Naive thymus-derived CD4-positive, alpha-beta T cell (primary cell): ENCODE data around the gene BAIAP3. TPM values are rescaled to one million over a fixed set of nuclear protein-coding genes. Genes with fewer than 3 reads are reported as not detected.

Experiments used
- ATAC-seq: fragments of 150-1000 bp; cut with Tn5 transposase; 2 replicates; pipeline ENCODE4 v1.10.0; 2021; ENCODE audit warnings: mild to moderate bottlenecking, moderate library complexity
- CTCF ChIA-PET: fragments of 350-600 bp; sonication (Branson Sonifier 250); formaldehyde crosslinking; loops from one replicate; lab custom pipeline; 2021; ENCODE audit warnings: antibody characterized with exemption; lab: Charles Lee
- POLR2A ChIA-PET: fragments of 350-600 bp; sonication (Branson Sonifier 250); formaldehyde crosslinking; loops from one replicate; lab custom pipeline; 2021; ENCODE audit warnings: antibody characterized with exemption, inconsistent platforms; lab: Charles Lee
- DNase-seq, 9 donors: peaks; one replicate each; pipeline versions ENCODE4 v3.0.0 to v3.0.0-alpha.2; 2020 to 2022; ENCODE audit warnings: mixed read lengths in 1 of 9
- H3K27ac ChIP-seq: one replicate; pipeline ENCODE4 v1.7.0; 2013; ENCODE audit warnings: mild to moderate bottlenecking, low read depth, low read length, moderate library complexity
- H3K27me3 ChIP-seq, 2 donors: one replicate each; pipeline ENCODE4 v1.7.0; 2013; ENCODE audit warnings: low read length in 2 of 2, mild to moderate bottlenecking in 2 of 2, moderate library complexity in 2 of 2; ENCODE audit not compliant: control insufficient read depth in 2 of 2, insufficient read depth in 2 of 2
- H3K36me3 ChIP-seq, 3 experiments: 1 replicate in 2 of 3; 2 replicates in 1 of 3; pipeline ENCODE4 v1.7.0; 2013; ENCODE audit warnings: low read length in 3 of 3, mild to moderate bottlenecking in 3 of 3, moderate library complexity in 1 of 3; ENCODE audit not compliant: insufficient read depth in 3 of 3, control insufficient read depth in 2 of 3
- H3K4me1 ChIP-seq, 2 donors: one replicate each; pipeline ENCODE4 v1.7.0; 2013; ENCODE audit warnings: low read length in 2 of 2, mild to moderate bottlenecking in 2 of 2, moderate library complexity in 1 of 2; ENCODE audit not compliant: control insufficient read depth in 2 of 2, insufficient read depth in 2 of 2
- H3K4me3 ChIP-seq: 2 replicates; pipeline ENCODE4 v1.7.0; 2013; ENCODE audit warnings: mild to moderate bottlenecking, low read length
- H3K9me3 ChIP-seq, 3 experiments: 1 replicate in 2 of 3; 2 replicates in 1 of 3; pipeline ENCODE4 v1.7.0; 2013; ENCODE audit warnings: low read length in 3 of 3; ENCODE audit not compliant: control insufficient read depth in 2 of 3
- H3K27ac Mint-ChIP-seq, 9 donors: one replicate each; pipeline ENCODE4 v1.8.0; 2020 to 2022; ENCODE audit warnings: mixed read lengths in 9 of 9, mild to moderate bottlenecking in 8 of 9, moderate library complexity in 5 of 9, inconsistent platforms in 2 of 9
- H3K27me3 Mint-ChIP-seq, 5 donors: one replicate each; pipeline ENCODE4 v1.8.0; 2021 to 2022; ENCODE audit warnings: mixed read lengths in 5 of 5, mild to moderate bottlenecking in 1 of 5
- H3K36me3 Mint-ChIP-seq, 5 donors: one replicate each; pipeline ENCODE4 v1.8.0; 2020 to 2022; ENCODE audit warnings: mixed read lengths in 5 of 5, mild to moderate bottlenecking in 3 of 5, inconsistent platforms in 1 of 5
- H3K4me1 Mint-ChIP-seq, 7 donors: one replicate each; pipeline ENCODE4 v1.8.0; 2020 to 2022; ENCODE audit warnings: mixed read lengths in 7 of 7, mild to moderate bottlenecking in 3 of 7, inconsistent platforms in 1 of 7
- H3K4me3 Mint-ChIP-seq, 10 donors: one replicate each; pipeline ENCODE4 v1.8.0; 2020 to 2022; ENCODE audit warnings: mild to moderate bottlenecking in 10 of 10, mixed read lengths in 10 of 10, moderate library complexity in 6 of 10, inconsistent platforms in 2 of 10
- H3K9me3 Mint-ChIP-seq, 11 donors: one replicate each; pipeline ENCODE4 v1.8.0; 2020 to 2022; ENCODE audit warnings: mixed read lengths in 11 of 11, mild to moderate bottlenecking in 4 of 11, inconsistent platforms in 1 of 11, moderate library complexity in 1 of 11
- intact Hi-C, 2 donors: fragments of 100-400 bp; cut with micrococcal nuclease; formaldehyde crosslinking; loops; one replicate each; pipeline ENCODE4 v1.15.1; 2023
- polyA plus RNA-seq, 2 donors: library from polyadenylated mRNA; unstranded; fragments of 300-500 nt; fragmentation: Illumina TruSeq; gene quantifications; one replicate each; pipeline ENCODE4 v1.2.3, GENCODE V29; 2021
- total RNA-seq, 6 experiments: library from RNA in 5 of 6; stranded (reverse) in 5 of 6; gene quantifications; 1 replicate in 5 of 6; 2 replicates in 1 of 6; pipeline ENCODE4 v1.2.3 and lab custom pipeline; 2021 to 2026

The BAIAP3 gene
- total and polyA plus RNA-seq, 7 experiments from 2014 or later: 0.20 to 7.5 (median 1.1) TPM

DNA sequence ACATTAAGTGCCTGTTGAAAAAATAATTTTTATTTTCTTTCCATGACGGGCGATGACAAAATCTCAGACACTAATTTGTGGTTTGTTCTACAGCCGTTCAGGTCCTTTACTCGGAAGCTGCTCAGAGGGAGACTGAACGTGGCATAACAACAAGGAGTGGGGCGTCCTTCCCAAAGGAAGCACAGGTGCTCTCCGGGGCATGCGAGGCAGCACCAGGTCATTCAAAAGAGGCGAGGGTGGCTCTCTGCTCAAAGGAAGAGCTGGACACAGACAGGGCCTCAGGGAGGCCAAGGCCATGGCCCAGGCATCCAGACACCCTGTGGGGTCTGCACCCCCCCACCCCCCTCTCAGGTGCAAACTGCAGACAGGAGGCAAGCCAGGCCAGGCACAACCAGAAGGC is 64.9 kb downstream of the BAIAP3 start:
- H3K4me1 ChIP-seq: no peaks in the 10 kb centered on the region
- Mint-ChIP-seq H3K36me3 (peaks cover 0 to 27% (median 5%) of the 10 kb centered on the region in 5 donors), H3K4me3 (no peak overlapping the region), H3K27me3 (no peaks in the 10 kb centered on the region), H3K4me1 (peaks cover 0 to 4% (median 2%) of the 10 kb centered on the region in 7 donors), H3K9me3 (peaks cover 0 to 2% (median 0%) of the 10 kb centered on the region in 11 donors), H3K27ac (peak overlapping the region in 1 of 9 donors; percentile 56)
- no peak for DNase-seq
- POLR2A ChIA-PET: no interaction called here
- ATAC-seq: no peak
- intact Hi-C loops: no loop called here
- no peaks in the 10 kb centered on the region for H3K9me3 ChIP-seq
- CTCF ChIA-PET: no interaction called here
- H3K27me3 ChIP-seq: no peaks in the 10 kb centered on the region
- H3K27ac ChIP-seq: no peak overlapping the region
- no peak overlapping the region for H3K4me3 ChIP-seq
- peaks cover 0 to 81% (median 18%) of the 10 kb centered on the region in 3 experiments for H3K36me3 ChIP-seq

Other genes starting within 250 kb of the BAIAP3 start
- not detected for gene C1QTNF8, start 237.4 kb upstream of the BAIAP3 start, total RNA-seq
- not detected for gene C1QTNF8, start 237.4 kb upstream of the BAIAP3 start, polyA plus RNA-seq
- 1 to 10 TPM in 4 of 5 experiments, under 1 TPM in 1; 0.31 to 8.8 (median 2.2) TPM for gene CACNA1H, start 180.5 kb upstream of the BAIAP3 start, total RNA-seq
- gene CACNA1H, start 180.5 kb upstream of the BAIAP3 start, polyA plus RNA-seq: 1 to 10 TPM in 1 of 2 donors, under 1 TPM in 1; 0.73 to 3.8 TPM
- gene TPSG1, start 108.4 kb upstream of the BAIAP3 start, total RNA-seq: not detected
- gene TPSG1, start 108.4 kb upstream of the BAIAP3 start, polyA plus RNA-seq: not detected
- gene TPSB2, start 103.5 kb upstream of the BAIAP3 start, total RNA-seq: 1 to 10 TPM in 1 of 5 experiments, not detected in 4; 5.3 TPM
- gene TPSB2, start 103.5 kb upstream of the BAIAP3 start, polyA plus RNA-seq: not detected
- 10 to 100 TPM in 1 of 5 experiments, 1 to 10 TPM in 1, not detected in 3; 3.2 to 10.2 TPM for gene TPSAB1, start 92.9 kb upstream of the BAIAP3 start, total RNA-seq
- gene TPSAB1, start 92.9 kb upstream of the BAIAP3 start, polyA plus RNA-seq: not detected
- gene TPSD1, start 77.6 kb upstream of the BAIAP3 start, total RNA-seq: not detected
- gene TPSD1, start 77.6 kb upstream of the BAIAP3 start, polyA plus RNA-seq: not detected
- 100 to 1,000 TPM; 159 to 277 (median 203) TPM for gene UBE2I, start 24.0 kb upstream of the BAIAP3 start, total RNA-seq
- 10 to 100 TPM; 67.2 to 78.9 TPM for gene UBE2I, start 24.0 kb upstream of the BAIAP3 start, polyA plus RNA-seq
- gene TSR3, start 18.2 kb downstream of the BAIAP3 start, total RNA-seq: 10 to 100 TPM; 21.0 to 50.4 (median 33.3) TPM
- gene TSR3, start 18.2 kb downstream of the BAIAP3 start, polyA plus RNA-seq: 100 to 1,000 TPM in 1 of 2 donors, 10 to 100 TPM in 1; 79.7 to 103 TPM
- gene GNPTG, start 18.3 kb downstream of the BAIAP3 start, total RNA-seq: 10 to 100 TPM; 37.9 to 57.7 (median 48.6) TPM
- 10 to 100 TPM; 48.2 to 51.3 TPM for gene GNPTG, start 18.3 kb downstream of the BAIAP3 start, polyA plus RNA-seq
- gene UNKL, start 81.1 kb downstream of the BAIAP3 start, total RNA-seq: 100 to 1,000 TPM in 2 of 5 experiments, 10 to 100 TPM in 3; 42.9 to 152 (median 98.5) TPM
- 10 to 100 TPM in 1 of 2 donors, 1 to 10 TPM in 1; 4.0 to 10.6 TPM for gene UNKL, start 81.1 kb downstream of the BAIAP3 start, polyA plus RNA-seq
- 10 to 100 TPM in 2 of 5 experiments, 1 to 10 TPM in 3; 7.8 to 11.9 (median 9.7) TPM for gene UQCC4, start 87.1 kb downstream of the BAIAP3 start, total RNA-seq
- 10 to 100 TPM; 37.3 to 45.2 TPM for gene UQCC4, start 87.1 kb downstream of the BAIAP3 start, polyA plus RNA-seq
- 1 to 10 TPM in 2 of 5 experiments, under 1 TPM in 2, not detected in 1; 0.77 to 3.4 (median 1.7) TPM for gene PERCC1, start 97.4 kb downstream of the BAIAP3 start, total RNA-seq
- gene PERCC1, start 97.4 kb downstream of the BAIAP3 start, polyA plus RNA-seq: not detected
- 10 to 100 TPM in 2 of 5 experiments, 1 to 10 TPM in 3; 3.6 to 19.1 (median 8.9) TPM for gene CCDC154, start 110.9 kb downstream of the BAIAP3 start, total RNA-seq
- not detected for gene CCDC154, start 110.9 kb downstream of the BAIAP3 start, polyA plus RNA-seq
- 100 to 1,000 TPM in 4 of 5 experiments, 10 to 100 TPM in 1; 74.8 to 140 (median 115) TPM for gene CLCN7, start 141.4 kb downstream of the BAIAP3 start, total RNA-seq
- 10 to 100 TPM; 17.0 to 35.1 TPM for gene CLCN7, start 141.4 kb downstream of the BAIAP3 start, polyA plus RNA-seq
- gene PTX4, start 155.3 kb downstream of the BAIAP3 start, total RNA-seq: under 1 TPM in 2 of 5 experiments, not detected in 3; 0.24 to 0.64 TPM
- not detected for gene PTX4, start 155.3 kb downstream of the BAIAP3 start, polyA plus RNA-seq
- 10 to 100 TPM; 46.9 to 58.9 (median 50.3) TPM for gene TELO2, start 159.7 kb downstream of the BAIAP3 start, total RNA-seq
- gene TELO2, start 159.7 kb downstream of the BAIAP3 start, polyA plus RNA-seq: 10 to 100 TPM; 10.5 to 18.7 TPM
- 100 to 1,000 TPM in 2 of 5 experiments, 10 to 100 TPM in 3; 26.3 to 162 (median 47.5) TPM for gene TMEM204, start 200.0 kb downstream of the BAIAP3 start, total RNA-seq
- 100 to 1,000 TPM; 152 to 186 TPM for gene TMEM204, start 200.0 kb downstream of the BAIAP3 start, polyA plus RNA-seq